ENCODE data around the gene STX2. TPM values are rescaled to one million over a fixed set of nuclear protein-coding genes. Genes with fewer than 3 reads are reported as not detected.

The STX2 gene
- total RNA-seq, 1 donor from 2014 or later = 20.5 TPM

- H3K27ac Mint-ChIP-seq = no peak overlapping the region
- H3K27me3 Mint-ChIP-seq = no peaks in the 10 kb centered on the region
- no peak overlapping the region for H3K4me3 Mint-ChIP-seq (ENCODE audit: low read depth)
- DNase-seq (ENCODE audit: low spot score, unreplicated experiment) = no peak
- TF ChIP-seq CTCF (IDR thresholded peaks at IDR 0.05; ENCODE audit: unreplicated experiment) = no peak
- peaks cover 5% of the 10 kb centered on the region for H3K36me3 Mint-ChIP-seq (ENCODE audit: insufficient read depth)
- no peaks in the 10 kb centered on the region for H3K9me3 Mint-ChIP-seq (ENCODE audit: low read depth)
- H3K4me1 Mint-ChIP-seq (ENCODE audit: low read depth) = peaks cover 7% of the 10 kb centered on the region
Measured at GRCh38 chr12:130813949-130814348, 25.1 kb downstream of the STX2 start.

GRCh38 chr12:130813436-130813835 is 25.6 kb downstream of the STX2 start:
- H3K27me3 Mint-ChIP-seq = no peaks in the 10 kb centered on the region
- H3K36me3 Mint-ChIP-seq (ENCODE audit: insufficient read depth) = peaks cover 5% of the 10 kb centered on the region
- no peaks in the 10 kb centered on the region for H3K9me3 Mint-ChIP-seq (ENCODE audit: low read depth)
- H3K4me3 Mint-ChIP-seq (ENCODE audit: low read depth) = no peak overlapping the region
- H3K27ac Mint-ChIP-seq = no peak overlapping the region
- no peak for TF ChIP-seq CTCF (IDR thresholded peaks at IDR 0.05; ENCODE audit: unreplicated experiment)
- DNase-seq (ENCODE audit: low spot score, unreplicated experiment) = no peak
- H3K4me1 Mint-ChIP-seq (ENCODE audit: low read depth) = peaks cover 7% of the 10 kb centered on the region

- no peak for DNase-seq (ENCODE audit: low spot score, unreplicated experiment)
- Mint-ChIP-seq H3K4me1 (ENCODE audit: low read depth) (no peaks in the 10 kb centered on the region), H3K27me3 (no peaks in the 10 kb centered on the region), H3K27ac (no peak overlapping the region), H3K36me3 (ENCODE audit: insufficient read depth) (peaks cover 14% of the 10 kb centered on the region), H3K4me3 (ENCODE audit: low read depth) (no peak overlapping the region), H3K9me3 (ENCODE audit: low read depth) (no peaks in the 10 kb centered on the region)
- no peak for TF ChIP-seq CTCF (IDR thresholded peaks at IDR 0.05; ENCODE audit: unreplicated experiment)
Measured at GRCh38 chr12:130809791-130810190, 29.3 kb downstream of the STX2 start.

DNA sequence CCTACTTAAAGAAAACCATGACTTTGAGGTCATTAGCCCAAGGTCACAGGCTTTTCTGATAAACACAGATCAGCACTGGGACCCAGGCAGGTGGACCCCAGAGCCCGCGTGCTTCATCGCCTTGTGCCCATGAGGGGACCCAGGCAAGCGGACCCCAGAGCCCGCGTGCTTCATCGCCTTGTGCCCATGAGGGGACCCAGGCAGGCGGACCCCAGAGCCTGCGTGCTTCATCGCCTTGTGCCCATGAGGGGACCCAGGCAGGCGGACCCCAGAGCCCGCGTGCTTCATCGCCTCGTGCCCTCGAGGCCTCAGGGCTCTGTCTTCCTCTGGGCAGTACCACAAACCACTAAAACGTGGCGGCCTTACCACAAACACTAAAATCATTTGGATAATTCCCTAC is 31.7 kb downstream of the STX2 start:
- no peak overlapping the region for H3K27ac Mint-ChIP-seq
- no peaks in the 10 kb centered on the region for H3K9me3 Mint-ChIP-seq (ENCODE audit: low read depth)
- TF ChIP-seq CTCF (IDR thresholded peaks at IDR 0.05; ENCODE audit: unreplicated experiment) = no peak
- no peaks in the 10 kb centered on the region for H3K27me3 Mint-ChIP-seq
- H3K36me3 Mint-ChIP-seq (ENCODE audit: insufficient read depth) = peaks cover 18% of the 10 kb centered on the region
- DNase-seq (ENCODE audit: low spot score, unreplicated experiment) = no peak
- no peaks in the 10 kb centered on the region for H3K4me1 Mint-ChIP-seq (ENCODE audit: low read depth)
- H3K4me3 Mint-ChIP-seq (ENCODE audit: low read depth) = no peak overlapping the region

DNA sequence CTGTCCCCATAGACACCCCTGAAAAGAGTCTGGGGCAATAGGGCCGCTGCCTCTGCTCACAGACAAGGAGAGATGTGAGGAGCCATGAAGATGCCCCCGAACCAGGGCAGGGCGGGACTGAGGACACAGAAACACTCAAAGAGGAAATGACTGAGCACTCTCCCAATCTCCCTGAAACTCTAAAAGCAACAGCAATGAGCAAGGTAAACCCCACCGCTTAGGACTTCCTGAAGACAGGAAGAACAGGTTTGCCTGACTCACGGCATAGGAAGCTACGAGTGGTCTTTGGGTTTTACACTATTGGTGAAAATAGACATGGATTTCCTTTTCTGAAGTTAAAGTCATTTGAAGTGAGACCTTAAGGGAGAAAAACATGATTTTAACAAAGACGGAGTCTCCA is 32.5 kb downstream of the STX2 start:
- Mint-ChIP-seq H3K36me3 (ENCODE audit: insufficient read depth) (peaks cover 20% of the 10 kb centered on the region), H3K4me3 (ENCODE audit: low read depth) (no peak overlapping the region), H3K27ac (no peak overlapping the region), H3K9me3 (ENCODE audit: low read depth) (no peaks in the 10 kb centered on the region), H3K4me1 (ENCODE audit: low read depth) (no peaks in the 10 kb centered on the region), H3K27me3 (no peaks in the 10 kb centered on the region)
- no peak for TF ChIP-seq CTCF (IDR thresholded peaks at IDR 0.05; ENCODE audit: unreplicated experiment)
- DNase-seq (ENCODE audit: low spot score, unreplicated experiment) = no peak

Data from progenitor cell of endocrine pancreas (in vitro differentiated cells).